NB4 (cell line): ENCODE measurements around the gene KLC3.

Experiments used
- CTCF ChIP-seq: IDR thresholded peaks from one replicate; pipeline ENCODE4 v1.5.1; 2012; ENCODE audit warnings: low read depth, low read length
- POLR2A ChIP-seq: IDR thresholded peaks from 2 replicates; pipeline ENCODE4 v1.6.1; 2011; ENCODE audit warnings: mild to moderate bottlenecking; ENCODE audit not compliant: insufficient read length; ENCODE audit errors: extremely low read depth

GRCh38 chr19:45314708-45315245 lies 25.8 kb upstream of the KLC3 start:
- TF ChIP-seq CTCF = no peak
- no peak for TF ChIP-seq POLR2A
